Activated naive CD8-positive, alpha-beta T cell treated with anti-CD3 and anti-CD28 coated beads, Interleukin-2, amount 50 U/mL, for 24 hours (primary cell): ENCODE results near the gene ANO2.

ENCODE experiments used
- ATAC-seq: fragments of 150-1000 bp; cut with Tn5 transposase; one replicate; pipeline ENCODE4 v1.10.0; 2021
- DNase-seq: peaks from one replicate; pipeline ENCODE4 v3.0.0; 2021
- H3K27ac Mint-ChIP-seq: one replicate; pipeline ENCODE4 v1.8.0; 2021; ENCODE audit warnings: mild to moderate bottlenecking, mixed read lengths
- H3K27me3 Mint-ChIP-seq: one replicate; pipeline ENCODE4 v1.8.0; 2021; ENCODE audit warnings: mixed read lengths
- H3K36me3 Mint-ChIP-seq: one replicate; pipeline ENCODE4 v1.8.0; 2021; ENCODE audit warnings: low read depth, mixed read lengths
- H3K4me1 Mint-ChIP-seq: one replicate; pipeline ENCODE4 v1.8.0; 2021; ENCODE audit warnings: mixed read lengths
- H3K4me3 Mint-ChIP-seq: one replicate; pipeline ENCODE4 v1.8.0; 2021; ENCODE audit warnings: mild to moderate bottlenecking, moderate library complexity, mixed read lengths
- H3K9me3 Mint-ChIP-seq: one replicate; pipeline ENCODE4 v1.8.0; 2021; ENCODE audit warnings: mixed read lengths

Gene ANO2

GRCh38 chr12:5784462-5785130 lies 160.5 kb downstream of the ANO2 start:
- H3K27me3 Mint-ChIP-seq = no peaks in the 10 kb centered on the region
- ATAC-seq (no peak), DNase-seq (no peak)
- H3K9me3 Mint-ChIP-seq = no peaks in the 10 kb centered on the region
- no peak overlapping the region for H3K27ac Mint-ChIP-seq
- H3K4me1 Mint-ChIP-seq = no peaks in the 10 kb centered on the region
- no peaks in the 10 kb centered on the region for H3K36me3 Mint-ChIP-seq
- no peak overlapping the region for H3K4me3 Mint-ChIP-seq

- H3K9me3 Mint-ChIP-seq = no peaks in the 10 kb centered on the region
- H3K27ac Mint-ChIP-seq = no peak overlapping the region
- DNase-seq = no peak
- no peak for ATAC-seq
- peaks cover 2% of the 10 kb centered on the region for H3K27me3 Mint-ChIP-seq
- no peaks in the 10 kb centered on the region for H3K4me1 Mint-ChIP-seq
- H3K4me3 Mint-ChIP-seq = no peak overlapping the region
- no peaks in the 10 kb centered on the region for H3K36me3 Mint-ChIP-seq
These were observed 161.7 kb downstream of the ANO2 start for GRCh38 chr12:5783289-5783920.

- H3K27ac Mint-ChIP-seq = no peak overlapping the region
- ATAC-seq = no peak
- peaks cover 2% of the 10 kb centered on the region for H3K27me3 Mint-ChIP-seq
- no peaks in the 10 kb centered on the region for H3K4me1 Mint-ChIP-seq
- H3K9me3 Mint-ChIP-seq = no peaks in the 10 kb centered on the region
- no peak for DNase-seq
- no peak overlapping the region for H3K4me3 Mint-ChIP-seq
- H3K36me3 Mint-ChIP-seq = no peaks in the 10 kb centered on the region
These were observed 164.5 kb downstream of the ANO2 start for GRCh38 chr12:5780536-5780935.

GRCh38 chr12:5779401-5779800 lies 165.7 kb downstream of the ANO2 start:
- no peak for DNase-seq
- peaks cover 4% of the 10 kb centered on the region for H3K27me3 Mint-ChIP-seq
- no peak for ATAC-seq
- H3K4me1 Mint-ChIP-seq = no peaks in the 10 kb centered on the region
- no peaks in the 10 kb centered on the region for H3K9me3 Mint-ChIP-seq
- no peak overlapping the region for H3K4me3 Mint-ChIP-seq
- H3K36me3 Mint-ChIP-seq = no peaks in the 10 kb centered on the region
- H3K27ac Mint-ChIP-seq = no peak overlapping the region

GRCh38 chr12:5778821-5779220 lies 166.2 kb downstream of the ANO2 start:
- ATAC-seq (no peak), DNase-seq (no peak)
- no peaks in the 10 kb centered on the region for H3K9me3 Mint-ChIP-seq
- no peaks in the 10 kb centered on the region for H3K36me3 Mint-ChIP-seq
- no peaks in the 10 kb centered on the region for H3K4me1 Mint-ChIP-seq
- peaks cover 4% of the 10 kb centered on the region for H3K27me3 Mint-ChIP-seq
- H3K4me3 Mint-ChIP-seq = no peak overlapping the region
- H3K27ac Mint-ChIP-seq = no peak overlapping the region

GRCh38 chr12:5777451-5777850 lies 167.6 kb downstream of the ANO2 start:
- Mint-ChIP-seq H3K27me3 (peaks cover 4% of the 10 kb centered on the region), H3K9me3 (no peaks in the 10 kb centered on the region), H3K36me3 (no peaks in the 10 kb centered on the region), H3K4me3 (no peak overlapping the region), H3K27ac (no peak overlapping the region), H3K4me1 (no peaks in the 10 kb centered on the region)
- ATAC-seq (no peak), DNase-seq (no peak)

GRCh38 chr12:5776091-5776490 lies 169.0 kb downstream of the ANO2 start:
- no peaks in the 10 kb centered on the region for H3K36me3 Mint-ChIP-seq

GRCh38 chr12:5773550-5773949 lies 171.5 kb downstream of the ANO2 start:
- no peak overlapping the region for H3K4me3 Mint-ChIP-seq
- H3K27me3 Mint-ChIP-seq = peaks cover 6% of the 10 kb centered on the region
- no peaks in the 10 kb centered on the region for H3K36me3 Mint-ChIP-seq
- no peaks in the 10 kb centered on the region for H3K4me1 Mint-ChIP-seq
- DNase-seq (no peak), ATAC-seq (no peak)
- no peak overlapping the region for H3K27ac Mint-ChIP-seq
- H3K9me3 Mint-ChIP-seq = no peaks in the 10 kb centered on the region

More at GRCh38 chr12:5776091-5776490, 169.0 kb downstream of the ANO2 start:
- Mint-ChIP-seq H3K4me3 (no peak overlapping the region), H3K4me1 (no peaks in the 10 kb centered on the region), H3K27ac (no peak overlapping the region), H3K9me3 (no peaks in the 10 kb centered on the region), H3K27me3 (peaks cover 4% of the 10 kb centered on the region)
- ATAC-seq (no peak), DNase-seq (no peak)

GRCh38 chr12:5771756-5772155 lies 173.3 kb downstream of the ANO2 start:
- ATAC-seq = no peak
- no peak overlapping the region for H3K27ac Mint-ChIP-seq
- no peaks in the 10 kb centered on the region for H3K4me1 Mint-ChIP-seq
- H3K27me3 Mint-ChIP-seq = peaks cover 4% of the 10 kb centered on the region
- DNase-seq = no peak
- H3K9me3 Mint-ChIP-seq = no peaks in the 10 kb centered on the region
- H3K4me3 Mint-ChIP-seq = no peak overlapping the region
- H3K36me3 Mint-ChIP-seq = no peaks in the 10 kb centered on the region

GRCh38 chr12:5770727-5771126 lies 174.3 kb downstream of the ANO2 start:
- Mint-ChIP-seq H3K36me3 (no peaks in the 10 kb centered on the region), H3K9me3 (no peaks in the 10 kb centered on the region), H3K4me3 (no peak overlapping the region), H3K4me1 (no peaks in the 10 kb centered on the region), H3K27me3 (peaks cover 4% of the 10 kb centered on the region), H3K27ac (no peak overlapping the region)
- ATAC-seq (no peak), DNase-seq (no peak)

- no peak overlapping the region for H3K27ac Mint-ChIP-seq
- DNase-seq (no peak), ATAC-seq (no peak)
- no peaks in the 10 kb centered on the region for H3K9me3 Mint-ChIP-seq
- no peak overlapping the region for H3K4me3 Mint-ChIP-seq
- H3K4me1 Mint-ChIP-seq = no peaks in the 10 kb centered on the region
- H3K36me3 Mint-ChIP-seq = no peaks in the 10 kb centered on the region
- peaks cover 3% of the 10 kb centered on the region for H3K27me3 Mint-ChIP-seq
These were observed 176.4 kb downstream of the ANO2 start for GRCh38 chr12:5768581-5769196.

- DNase-seq = no peak
- Mint-ChIP-seq H3K9me3 (no peaks in the 10 kb centered on the region), H3K36me3 (no peaks in the 10 kb centered on the region), H3K27me3 (peaks cover 3% of the 10 kb centered on the region), H3K4me3 (no peak overlapping the region), H3K4me1 (no peaks in the 10 kb centered on the region), H3K27ac (no peak overlapping the region)
- ATAC-seq = no peak
These were observed 176.9 kb downstream of the ANO2 start for GRCh38 chr12:5768171-5768570.

- Mint-ChIP-seq H3K27ac (no peak overlapping the region), H3K4me3 (no peak overlapping the region), H3K9me3 (peaks cover 6% of the 10 kb centered on the region), H3K27me3 (peaks cover 15% of the 10 kb centered on the region), H3K4me1 (no peaks in the 10 kb centered on the region), H3K36me3 (no peaks in the 10 kb centered on the region)
- no peak for DNase-seq
- no peak for ATAC-seq
These were observed 186.7 kb downstream of the ANO2 start for GRCh38 chr12:5758347-5758746.

GRCh38 chr12:5756338-5756842 lies 188.7 kb downstream of the ANO2 start:
- Mint-ChIP-seq H3K27ac (no peak overlapping the region), H3K9me3 (peaks cover 6% of the 10 kb centered on the region), H3K27me3 (peaks cover 15% of the 10 kb centered on the region), H3K4me3 (no peak overlapping the region), H3K4me1 (no peaks in the 10 kb centered on the region), H3K36me3 (no peaks in the 10 kb centered on the region)
- DNase-seq (no peak), ATAC-seq (no peak)

- Mint-ChIP-seq H3K36me3 (no peaks in the 10 kb centered on the region), H3K4me3 (no peak overlapping the region), H3K4me1 (peaks cover 22% of the 10 kb centered on the region), H3K27ac (no peak overlapping the region), H3K9me3 (no peaks in the 10 kb centered on the region), H3K27me3 (no peaks in the 10 kb centered on the region)
- ATAC-seq (no peak), DNase-seq (no peak)
These were observed 197.0 kb downstream of the ANO2 start for GRCh38 chr12:5748027-5748426.
